ENCODE measurements around the gene SIGLEC11.

DNA sequence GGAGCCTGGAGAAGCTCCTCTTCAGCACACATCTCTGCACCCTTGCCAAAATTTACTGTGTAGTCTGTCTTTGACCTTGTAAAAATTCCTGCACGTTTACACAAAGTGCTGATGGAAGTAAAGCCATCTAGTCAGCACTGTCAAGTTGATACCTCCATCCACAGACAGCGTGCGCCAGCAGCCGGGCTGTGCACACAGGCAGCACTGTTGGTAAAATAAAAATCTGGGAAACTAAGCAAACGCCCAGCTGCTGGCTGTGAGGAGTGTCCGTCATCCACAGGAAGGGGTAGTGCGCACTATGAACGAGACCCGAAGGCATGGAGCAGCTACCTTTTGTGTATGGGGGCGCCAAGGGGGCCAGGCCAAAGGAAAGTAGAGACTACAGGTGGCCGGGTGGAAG is 17.4 kb upstream of the SIGLEC11 start:
- TF ChIP-seq, protein P1, sequence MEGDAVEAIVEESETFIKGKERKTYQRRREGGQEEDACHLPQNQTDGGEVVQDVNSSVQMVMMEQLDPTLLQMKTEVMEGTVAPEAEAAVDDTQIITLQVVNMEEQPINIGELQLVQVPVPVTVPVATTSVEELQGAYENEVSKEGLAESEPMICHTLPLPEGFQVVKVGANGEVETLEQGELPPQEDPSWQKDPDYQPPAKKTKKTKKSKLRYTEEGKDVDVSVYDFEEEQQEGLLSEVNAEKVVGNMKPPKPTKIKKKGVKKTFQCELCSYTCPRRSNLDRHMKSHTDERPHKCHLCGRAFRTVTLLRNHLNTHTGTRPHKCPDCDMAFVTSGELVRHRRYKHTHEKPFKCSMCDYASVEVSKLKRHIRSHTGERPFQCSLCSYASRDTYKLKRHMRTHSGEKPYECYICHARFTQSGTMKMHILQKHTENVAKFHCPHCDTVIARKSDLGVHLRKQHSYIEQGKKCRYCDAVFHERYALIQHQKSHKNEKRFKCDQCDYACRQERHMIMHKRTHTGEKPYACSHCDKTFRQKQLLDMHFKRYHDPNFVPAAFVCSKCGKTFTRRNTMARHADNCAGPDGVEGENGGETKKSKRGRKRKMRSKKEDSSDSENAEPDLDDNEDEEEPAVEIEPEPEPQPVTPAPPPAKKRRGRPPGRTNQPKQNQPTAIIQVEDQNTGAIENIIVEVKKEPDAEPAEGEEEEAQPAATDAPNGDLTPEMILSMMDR (IDR thresholded peaks at IDR 0.05), result no peak
- no peak for TF ChIP-seq POLR2A (IDR thresholded peaks at IDR 0.05)

Measured in uterus (tissue), 2 donors.